NCI-H2227 (cell line): ENCODE results near the gene G6PD.
"Not testable (repeated sequence)": the region's sequence is repeated elsewhere in the genome, so short reads cannot be mapped to it uniquely, and the experiment has no call there.

Source experiments
- DNase-seq: peaks from one replicate; lab custom pipeline; 2025; ENCODE audit not compliant: unreplicated experiment; lab: John Stamatoyannopoulos, UW

The G6PD gene

GRCh38 chrX:154515966-154516655 is 30.5 kb downstream of the G6PD start, which contains the start of gene FAM3A:
Gene FAM3A, minus strand, starts transcription at chrX:154516232. Its CDS starts 460 bp downstream, at chrX:154515772.
- DNase-seq = peak; percentile 91

GRCh38 chrX:154515090-154515965 is 31.3 kb downstream of the G6PD start:
- DNase-seq = no peak

GRCh38 chrX:154513716-154514115 is 32.9 kb downstream of the G6PD start:
- no peak for DNase-seq

- no peak for DNase-seq
These were observed 33.6 kb downstream of the G6PD start for GRCh38 chrX:154512879-154513553.

GRCh38 chrX:154511761-154512160 is 34.9 kb downstream of the G6PD start:
- DNase-seq = no peak

GRCh38 chrX:154509455-154509854 is 37.2 kb downstream of the G6PD start:
- DNase-seq = no peak

- no peak for DNase-seq
These were observed 38.3 kb downstream of the G6PD start for GRCh38 chrX:154508384-154508745.

- no peak for DNase-seq
These were observed 38.8 kb downstream of the G6PD start for GRCh38 chrX:154507673-154508383.

GRCh38 chrX:154506483-154507332 is 39.9 kb downstream of the G6PD start:
- no peak for DNase-seq

GRCh38 chrX:154505734-154506133 is 40.9 kb downstream of the G6PD start:
- DNase-seq = no peak

- no peak for DNase-seq
These were observed 43.7 kb downstream of the G6PD start for GRCh38 chrX:154502989-154503388.

- no peak for DNase-seq
These were observed 44.5 kb downstream of the G6PD start for GRCh38 chrX:154502098-154502497.

GRCh38 chrX:154501423-154501822 is 45.2 kb downstream of the G6PD start:
- DNase-seq = not testable (repeated sequence)

GRCh38 chrX:154496591-154497137 is 50.0 kb downstream of the G6PD start:
- DNase-seq = not testable (repeated sequence)

GRCh38 chrX:154495472-154495922 is 51.1 kb downstream of the G6PD start:
- DNase-seq = no peak

- DNase-seq = no peak
These were observed 51.9 kb downstream of the G6PD start for GRCh38 chrX:154494715-154495114.

- peak; percentile 94 for DNase-seq
These were observed 56.1 kb downstream of the G6PD start, which contains the start of gene SLC10A3 for GRCh38 chrX:154490414-154491083. Gene SLC10A3, minus strand, starts transcription at chrX:154490629. Its CDS starts 1,689 bp downstream, at chrX:154488940.

GRCh38 chrX:154490021-154490413 is 56.6 kb downstream of the G6PD start:
- no peak for DNase-seq

GRCh38 chrX:154489182-154489581 is 57.5 kb downstream of the G6PD start:
- DNase-seq = no peak
